Astrocyte of the cerebellum (primary cell): Measurements from ENCODE around the gene SARS1.

Experiments
- DNase-seq: peaks from one replicate; pipeline ENCODE4 v3.0.0-alpha.2; 2011; ENCODE audit warnings: low read depth
- H3K4me3 ChIP-seq: 2 replicates; pipeline ENCODE4 v1.5.1; 2011; ENCODE audit warnings: mild to moderate bottlenecking, low read depth, low read length, moderate library complexity
- in situ Hi-C: cut with HindIII; loops from 2 replicates; pipeline ENCODE4 v1.10.0; 2017; ENCODE audit warnings: low sequenced_read_pairs
- TF ChIP-seq, protein P1 (sequence below): IDR thresholded peaks from 2 replicates; pipeline ENCODE4 v1.5.1; 2012; ENCODE audit warnings: low read length, low read depth, moderate library complexity, mild to moderate bottlenecking; ENCODE audit errors: missing control alignments

Gene SARS1

DNA sequence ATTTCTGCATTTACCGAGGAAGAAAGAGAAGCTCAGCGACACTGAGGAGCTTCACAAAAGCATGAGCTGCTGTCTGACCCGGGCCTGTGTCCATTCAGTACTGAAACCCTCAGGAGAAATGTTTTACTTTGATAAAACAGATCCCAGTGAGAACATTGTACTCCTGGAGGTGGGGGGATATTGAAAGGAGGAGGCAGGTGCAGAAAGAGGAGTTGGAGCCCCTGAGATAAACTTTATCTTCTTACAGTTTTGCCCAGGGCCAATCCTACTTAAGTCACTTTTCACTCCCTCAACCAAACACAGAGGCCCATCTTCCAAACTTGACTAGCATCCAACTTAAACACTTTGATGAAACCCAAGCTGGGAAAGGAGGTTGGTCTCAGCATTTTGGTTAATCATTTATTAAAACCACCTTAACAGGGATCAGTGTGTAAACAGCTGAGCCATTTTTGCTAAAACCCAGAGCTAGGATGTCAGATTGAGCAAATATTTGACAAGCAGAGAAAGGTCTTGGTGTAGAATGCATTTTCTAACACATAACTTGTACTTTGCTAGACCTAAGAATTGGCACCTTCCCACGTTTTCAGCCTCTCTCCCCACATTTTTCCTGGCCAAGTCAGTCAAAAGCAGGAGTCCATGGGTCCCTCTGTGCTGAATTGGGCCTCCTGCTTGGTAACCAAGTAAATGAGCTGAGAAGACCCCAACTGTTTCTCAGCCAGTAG lies 32.5 kb upstream of the SARS1 start:
- no peak overlapping the region for H3K4me3 ChIP-seq
- in situ Hi-C loops: no loop called here
- TF ChIP-seq, protein P1, sequence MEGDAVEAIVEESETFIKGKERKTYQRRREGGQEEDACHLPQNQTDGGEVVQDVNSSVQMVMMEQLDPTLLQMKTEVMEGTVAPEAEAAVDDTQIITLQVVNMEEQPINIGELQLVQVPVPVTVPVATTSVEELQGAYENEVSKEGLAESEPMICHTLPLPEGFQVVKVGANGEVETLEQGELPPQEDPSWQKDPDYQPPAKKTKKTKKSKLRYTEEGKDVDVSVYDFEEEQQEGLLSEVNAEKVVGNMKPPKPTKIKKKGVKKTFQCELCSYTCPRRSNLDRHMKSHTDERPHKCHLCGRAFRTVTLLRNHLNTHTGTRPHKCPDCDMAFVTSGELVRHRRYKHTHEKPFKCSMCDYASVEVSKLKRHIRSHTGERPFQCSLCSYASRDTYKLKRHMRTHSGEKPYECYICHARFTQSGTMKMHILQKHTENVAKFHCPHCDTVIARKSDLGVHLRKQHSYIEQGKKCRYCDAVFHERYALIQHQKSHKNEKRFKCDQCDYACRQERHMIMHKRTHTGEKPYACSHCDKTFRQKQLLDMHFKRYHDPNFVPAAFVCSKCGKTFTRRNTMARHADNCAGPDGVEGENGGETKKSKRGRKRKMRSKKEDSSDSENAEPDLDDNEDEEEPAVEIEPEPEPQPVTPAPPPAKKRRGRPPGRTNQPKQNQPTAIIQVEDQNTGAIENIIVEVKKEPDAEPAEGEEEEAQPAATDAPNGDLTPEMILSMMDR: no peak
- peak; percentile 31 for DNase-seq

DNA sequence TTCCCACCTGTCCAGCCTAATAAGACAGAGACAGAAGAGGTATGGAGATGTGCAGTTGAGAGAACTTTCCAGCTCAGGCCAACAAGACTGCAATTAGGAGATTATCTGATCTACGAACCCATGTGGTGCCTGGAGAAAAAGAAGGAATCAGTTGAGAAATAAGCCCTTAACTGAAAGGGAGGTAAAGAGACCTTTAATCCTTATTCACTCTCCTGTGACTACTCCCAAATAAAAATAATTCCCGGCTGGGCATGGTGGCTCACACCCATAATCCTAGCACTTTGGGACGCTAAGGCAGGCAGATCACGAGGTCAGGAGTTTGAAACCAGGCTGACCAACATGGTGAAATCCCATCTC lies 31.9 kb upstream of the SARS1 start:
- DNase-seq: no peak
- TF ChIP-seq, protein P1: no peak
- H3K4me3 ChIP-seq: no peak overlapping the region
- in situ Hi-C loops: no loop called here

DNA sequence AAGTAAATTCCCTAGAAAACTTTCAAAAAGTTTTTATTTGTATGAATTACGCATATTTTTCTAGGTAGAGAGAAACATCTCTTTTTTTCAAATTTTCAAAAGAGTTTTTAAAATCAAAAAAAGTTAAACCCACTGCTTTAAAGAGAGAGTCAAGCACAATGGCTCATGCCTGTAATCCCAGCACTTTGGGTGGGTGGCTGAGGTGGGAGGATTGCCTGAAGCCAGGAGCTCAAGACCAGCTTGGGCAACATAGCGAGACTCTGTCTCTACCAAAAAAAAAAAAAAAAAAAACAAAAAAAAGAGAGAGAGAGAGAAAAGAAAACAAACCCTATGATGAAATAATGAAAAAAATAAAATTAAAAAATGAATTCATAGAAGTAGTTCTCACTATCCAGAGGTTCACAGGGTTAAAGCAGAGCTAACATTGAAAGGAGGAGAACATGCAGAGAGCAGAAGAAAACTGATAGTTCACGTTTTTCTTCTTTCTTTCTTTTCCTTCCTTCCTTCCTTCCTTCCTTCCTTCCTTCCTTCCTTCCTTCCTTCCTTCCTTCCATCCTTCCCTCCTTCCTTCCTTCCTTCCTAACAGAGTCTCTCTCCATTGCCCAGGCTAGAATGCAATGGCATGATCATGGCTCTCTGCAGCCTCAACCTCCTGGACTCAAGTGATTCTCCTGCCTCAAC lies 30.5 kb upstream of the SARS1 start:
- no peak for DNase-seq
- TF ChIP-seq, protein P1: no peak
- in situ Hi-C loops: no loop called here
- no peak overlapping the region for H3K4me3 ChIP-seq

DNA sequence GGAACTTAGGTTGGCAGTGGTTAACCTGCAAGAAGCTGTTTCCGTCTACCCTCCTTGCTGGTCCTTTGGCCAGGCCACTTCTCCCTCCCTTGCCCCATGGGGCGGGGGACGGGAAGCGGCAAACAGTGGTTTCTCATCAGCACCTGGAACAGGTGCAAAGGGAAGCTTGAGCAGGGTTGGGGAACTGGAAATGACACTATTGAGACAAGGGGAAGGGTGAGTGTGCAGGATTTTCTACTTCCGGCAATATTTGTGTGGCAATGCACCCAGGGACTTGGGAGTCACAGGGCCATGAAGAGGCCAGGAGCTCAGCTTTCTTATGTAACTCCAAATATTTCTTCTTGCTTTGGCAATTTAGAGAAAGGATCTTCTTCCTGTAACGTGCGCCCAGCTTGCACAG lies 29.0 kb upstream of the SARS1 start:
- in situ Hi-C loops: no loop called here
- no peak for DNase-seq
- H3K4me3 ChIP-seq: no peak overlapping the region
- TF ChIP-seq, protein P1: no peak

DNA sequence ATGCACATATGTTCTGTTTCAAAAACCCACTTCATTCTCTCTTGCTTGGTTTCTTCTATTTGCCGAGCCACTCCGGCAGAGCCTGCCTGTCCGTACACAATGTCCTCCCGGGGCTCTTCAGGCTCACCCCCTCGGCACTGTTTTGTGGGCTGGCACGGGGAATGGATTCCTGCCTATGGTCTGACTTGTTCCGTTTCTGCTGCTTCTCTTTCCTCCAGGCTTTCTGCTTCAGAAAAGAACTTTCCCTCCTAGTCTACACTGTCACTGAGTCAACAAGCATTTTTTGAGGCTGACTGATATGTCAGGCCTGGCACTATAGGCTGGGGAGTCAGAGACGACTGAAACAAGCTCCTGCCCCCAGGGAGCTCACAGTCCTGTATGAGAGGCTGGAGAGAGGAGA lies 28.4 kb upstream of the SARS1 start:
- no peak overlapping the region for H3K4me3 ChIP-seq
- DNase-seq: no peak
- TF ChIP-seq, protein P1: no peak
- in situ Hi-C loops: no loop called here

DNA sequence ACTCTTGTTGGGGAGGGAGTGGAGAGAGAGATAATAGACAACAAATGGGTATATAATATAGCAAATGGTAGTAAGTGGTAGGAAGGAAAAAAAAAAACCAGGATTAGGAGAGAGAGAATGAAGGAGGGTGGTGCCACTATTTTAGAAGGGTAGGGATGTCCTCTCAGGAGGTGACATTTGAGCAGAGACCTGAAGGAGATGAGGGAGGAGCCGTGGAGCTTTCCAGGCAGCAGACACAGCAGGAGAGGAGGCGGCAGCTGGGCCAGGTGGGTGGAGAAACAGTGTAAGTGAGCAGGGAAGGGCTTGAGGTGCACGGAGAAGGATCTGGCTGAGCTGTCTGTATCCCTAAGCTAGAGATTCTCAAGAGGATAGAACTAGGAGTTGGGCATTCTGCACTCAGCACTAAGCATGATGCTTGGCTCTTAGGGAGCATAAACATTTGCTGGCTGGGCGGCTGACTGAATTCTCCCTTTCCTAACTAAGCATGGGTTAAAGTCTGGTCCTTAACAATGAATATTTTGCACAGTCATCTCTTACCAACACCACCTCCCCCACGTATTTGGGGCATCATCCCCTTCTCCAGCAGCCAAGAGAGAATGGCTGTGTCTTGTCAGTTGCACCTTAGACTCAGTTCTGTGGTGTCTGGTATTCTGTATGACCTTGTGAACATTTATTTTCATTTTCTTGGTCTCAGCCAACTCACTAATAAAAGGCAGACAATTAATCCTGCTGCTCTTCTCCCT lies 27.6 kb upstream of the SARS1 start:
- DNase-seq: no peak
- TF ChIP-seq, protein P1: no peak
- H3K4me3 ChIP-seq: no peak overlapping the region
- in situ Hi-C loops: no loop called here
